AG04450 (cell line): ENCODE results near the gene TACSTD2. TPM values are rescaled to one million over a fixed set of nuclear protein-coding genes. Genes with fewer than 3 reads are reported as not detected.
"Not testable (repeated sequence)": the region's sequence is repeated elsewhere in the genome, so short reads cannot be mapped to it uniquely, and the experiment has no call there.

Experiments
- CTCF ChIA-PET: fragments of 300-600, 350-600 bp; formaldehyde crosslinking; extraction: SDS; loops from one replicate; lab custom pipeline; 2022; ENCODE audit warnings: antibody characterized with exemption, inconsistent platforms; lab: Charles Lee
- POLR2A ChIA-PET: fragments of 350-600 bp; formaldehyde crosslinking; extraction: SDS; loops from one replicate; lab custom pipeline; 2021; ENCODE audit warnings: antibody characterized with exemption, inconsistent platforms; lab: Yijun Ruan, JAX
- DNase-seq: peaks from one replicate; pipeline ENCODE4 v3.0.0-alpha.2; 2011; ENCODE audit warnings: low read depth, low spot score
- H3K27ac ChIP-seq: one replicate; pipeline ENCODE4 v1.5.1; 2012; ENCODE audit warnings: low read depth, low read length, control low read depth
- H3K27me3 ChIP-seq: one replicate; pipeline ENCODE4 v1.6.0; 2012; ENCODE audit warnings: low read length; ENCODE audit not compliant: control insufficient read depth, insufficient read depth
- H3K4me3 ChIP-seq: 2 replicates; pipeline ENCODE4 v1.5.1; 2011; ENCODE audit warnings: mild to moderate bottlenecking, low read depth, low read length, control low read depth
- H3K9me3 ChIP-seq: 2 replicates; pipeline ENCODE4 v1.5.1; 2012; ENCODE audit warnings: low read length; ENCODE audit not compliant: control insufficient read depth, insufficient read depth
- CTCF ChIP-seq: IDR thresholded peaks from 2 replicates; pipeline ENCODE4 v1.5.1; 2011; ENCODE audit warnings: low read depth, low read length, control low read depth, inconsistent platforms
- polyA plus RNA-seq: library from polyadenylated mRNA; depleted of rRNA; stranded (reverse); fragments of >200 nt; gene quantifications from 2 replicates; pipeline ENCODE4 v1.2.3, GENCODE V29; 2011; rRNA removed

Gene TACSTD2
- polyA plus RNA-seq, 1 experiment: 0.07 TPM

GRCh38 chr1:58539553-58539952 is 37.5 kb downstream of the TACSTD2 start:
- ChIA-PET CTCF (interaction anchor here (2.6 to 6.3 kb wide), 2 partner anchors 24 to 113 kb away, joined by 15 to 53 read pairs; no protein-coding TSS in a partner anchor), POLR2A (no interaction called here)
- no peak for TF ChIP-seq CTCF
- DNase-seq: no peak
- Histone ChIP-seq H3K4me3 (no peak overlapping the region), H3K27me3 (no peaks in the 10 kb centered on the region), H3K9me3 (no peaks in the 10 kb centered on the region), H3K27ac (no peak overlapping the region)

- ChIA-PET CTCF (interaction anchor here (0.7 to 6.3 kb wide), 3 partner anchors 19 to 114 kb away, joined by 3 to 53 read pairs (median 15); no protein-coding TSS in a partner anchor), POLR2A (no interaction called here)
- no peak for DNase-seq
Observed at GRCh38 chr1:58538821-58539220, 38.2 kb downstream of the TACSTD2 start.

GRCh38 chr1:58531842-58532241 is 45.2 kb downstream of the TACSTD2 start:
- H3K4me3 ChIP-seq, POLR2A ChIA-PET, DNase-seq, H3K27ac ChIP-seq, H3K9me3 ChIP-seq, H3K27me3 ChIP-seq: not testable (repeated sequence)
- CTCF ChIA-PET: interaction anchor here (1.0 kb wide), 1 partner anchor 16 kb away, joined by 3 read pairs; no protein-coding TSS in a partner anchor

More at GRCh38 chr1:58538821-58539220, 38.2 kb downstream of the TACSTD2 start:
- TF ChIP-seq CTCF: no peak
- Histone ChIP-seq H3K9me3 (no peaks in the 10 kb centered on the region), H3K4me3 (no peak overlapping the region), H3K27ac (no peak overlapping the region), H3K27me3 (no peaks in the 10 kb centered on the region)

GRCh38 chr1:58529284-58529683 is 47.8 kb downstream of the TACSTD2 start:
- CTCF ChIA-PET: no interaction called here
- no peaks in the 10 kb centered on the region for H3K9me3 ChIP-seq
- no peak overlapping the region for H3K27ac ChIP-seq
- no peak for TF ChIP-seq CTCF
- POLR2A ChIA-PET: no interaction called here
- H3K27me3 ChIP-seq: no peaks in the 10 kb centered on the region
- H3K4me3 ChIP-seq: no peak overlapping the region
- DNase-seq: no peak

GRCh38 chr1:58528518-58528917 is 48.5 kb downstream of the TACSTD2 start:
- no peak for TF ChIP-seq CTCF
- ChIA-PET CTCF (interaction anchor here (1.0 to 15.1 kb wide), 4 partner anchors 13 to 1419 kb away, joined by 3 to 492 read pairs (median 62); partner anchors contain the start of gene OMA1), POLR2A (interaction anchor here (1.1 kb wide), 1 partner anchor 18 kb away, joined by 10 read pairs; the partner anchor contains the start of gene OMA1)
- no peak overlapping the region for H3K27ac ChIP-seq
- no peaks in the 10 kb centered on the region for H3K9me3 ChIP-seq
- H3K27me3 ChIP-seq: no peaks in the 10 kb centered on the region
- no peak for DNase-seq
- H3K4me3 ChIP-seq: no peak overlapping the region

Other genes with a start within 250 kb of the TACSTD2 start
- gene OMA1, start 30.5 kb downstream of the TACSTD2 start, polyA plus RNA-seq: 12.1 and 17.3 TPM in 2 replicates
- gene MYSM1, start 122.8 kb upstream of the TACSTD2 start, polyA plus RNA-seq: 19.9 and 27.3 TPM in 2 replicates
- gene JUN, start 206.8 kb upstream of the TACSTD2 start, polyA plus RNA-seq: 48.7 and 56.5 TPM in 2 replicates